Measurements from ENCODE around the gene CHST10.
"Not testable (repeated sequence)": the region's sequence is repeated elsewhere in the genome, so short reads cannot be mapped to it uniquely, and the experiment has no call there.

Gene CHST10

GRCh38 chr2:100416935-100417710 is at the start of gene CHST10:
Gene CHST10 (minus strand): TSS chr2:100417668. CDS start chr2:100406675, 10,993 bp downstream.
- DNase-seq (ENCODE audit: low read depth), result peak; percentile 34

GRCh38 chr2:100460904-100461530 is 43.5 kb upstream of the CHST10 start:
- DNase-seq (ENCODE audit: low read depth), result no peak

- DNase-seq (ENCODE audit: low read depth), result not testable (repeated sequence)
Measured at GRCh38 chr2:100456357-100456756, 38.9 kb upstream of the CHST10 start.

- DNase-seq (ENCODE audit: low read depth), result no peak
Measured at GRCh38 chr2:100453853-100454252, 36.4 kb upstream of the CHST10 start.

GRCh38 chr2:100451734-100452133 is 34.3 kb upstream of the CHST10 start:
- DNase-seq (ENCODE audit: low read depth), result no peak

GRCh38 chr2:100451092-100451491 is 33.6 kb upstream of the CHST10 start:
- no peak for DNase-seq (ENCODE audit: low read depth)

- no peak for DNase-seq (ENCODE audit: low read depth)
Measured at GRCh38 chr2:100446696-100447095, 29.2 kb upstream of the CHST10 start.

- no peak for DNase-seq (ENCODE audit: low read depth)
Measured at GRCh38 chr2:100437751-100438150, 20.3 kb upstream of the CHST10 start.

- DNase-seq (ENCODE audit: low read depth), result no peak
Measured at GRCh38 chr2:100429726-100430125, 12.3 kb upstream of the CHST10 start.

GRCh38 chr2:100427627-100428258 is 10.3 kb upstream of the CHST10 start:
- peak; percentile 55 for DNase-seq (ENCODE audit: low read depth)

- no peak for DNase-seq (ENCODE audit: low read depth)
Measured at GRCh38 chr2:100427111-100427510, 9.6 kb upstream of the CHST10 start.

GRCh38 chr2:100426384-100426720 is 8.9 kb upstream of the CHST10 start:
- no peak for DNase-seq (ENCODE audit: low read depth)

GRCh38 chr2:100425573-100426383 is 8.3 kb upstream of the CHST10 start:
- DNase-seq (ENCODE audit: low read depth), result no peak

- no peak for DNase-seq (ENCODE audit: low read depth)
Measured at GRCh38 chr2:100425107-100425506, 7.6 kb upstream of the CHST10 start.

GRCh38 chr2:100424277-100424875 is 6.9 kb upstream of the CHST10 start:
- no peak for DNase-seq (ENCODE audit: low read depth)

- DNase-seq (ENCODE audit: low read depth), result no peak
Measured at GRCh38 chr2:100423631-100424030, 6.2 kb upstream of the CHST10 start.

- DNase-seq (ENCODE audit: low read depth), result no peak
Measured at GRCh38 chr2:100422320-100423055, 5.0 kb upstream of the CHST10 start.

- no peak for DNase-seq (ENCODE audit: low read depth)
Measured at GRCh38 chr2:100419915-100420314, 2.4 kb upstream of the CHST10 start.

GRCh38 chr2:100418406-100418962 is 1.0 kb upstream of the CHST10 start:
- no peak for DNase-seq (ENCODE audit: low read depth)

GRCh38 chr2:100417711-100418124 is 250 bp upstream of the CHST10 start:
- no peak for DNase-seq (ENCODE audit: low read depth)

- no peak for DNase-seq (ENCODE audit: low read depth)
Measured at GRCh38 chr2:100416397-100416934, 1.0 kb downstream of the CHST10 start.
